Fibroblast of mammary gland (primary cell): ENCODE measurements around the gene UBAC1.

Source experiments
- DNase-seq: peaks from one replicate; pipeline ENCODE4 v3.0.0-alpha.2; 2010; ENCODE audit warnings: low read depth
- H3K4me3 ChIP-seq: 2 replicates; pipeline ENCODE4 v1.5.1; 2011; ENCODE audit warnings: low read depth, mild to moderate bottlenecking, low read length, moderate library complexity; ENCODE audit not compliant: control insufficient read depth
- TF ChIP-seq, protein P1 (sequence below): conservative IDR thresholded peaks from 2 replicates; pipeline ENCODE4 v1.5.1; 2011; ENCODE audit warnings: low read depth, low read length, inconsistent platforms; ENCODE audit not compliant: control insufficient read depth, insufficient read depth

The UBAC1 gene

DNA sequence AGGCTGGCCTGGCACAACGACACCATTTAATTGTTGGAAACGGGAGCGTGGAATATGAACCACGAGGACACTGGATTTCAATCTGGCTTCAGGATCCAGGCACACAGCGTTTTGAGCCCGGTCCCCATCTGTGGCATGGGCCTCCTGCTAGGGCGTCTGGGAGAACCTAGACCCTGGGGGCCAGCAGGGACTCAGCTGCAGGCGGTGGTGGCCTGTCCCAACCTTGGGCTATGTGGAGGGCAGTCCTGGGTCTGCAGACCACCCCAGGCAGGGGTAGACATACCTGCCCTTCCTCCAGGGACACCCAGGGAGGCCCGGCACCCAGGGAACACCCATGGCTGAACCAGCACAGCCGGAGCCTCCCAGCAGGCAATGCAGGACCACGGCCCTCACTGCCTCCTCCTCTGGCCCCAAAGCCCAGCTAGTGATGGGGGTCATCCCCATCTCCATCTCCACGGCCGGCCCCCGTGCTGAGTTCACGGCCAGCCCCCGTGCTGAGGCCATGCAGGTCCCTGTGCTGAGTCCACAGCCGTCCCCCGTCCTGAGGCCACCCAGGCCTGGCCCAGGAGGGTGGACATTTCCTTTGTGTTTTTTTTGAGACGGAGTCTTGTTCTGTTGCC, 18.5 kb upstream of the UBAC1 start:
- no peak for DNase-seq
- TF ChIP-seq, protein P1, sequence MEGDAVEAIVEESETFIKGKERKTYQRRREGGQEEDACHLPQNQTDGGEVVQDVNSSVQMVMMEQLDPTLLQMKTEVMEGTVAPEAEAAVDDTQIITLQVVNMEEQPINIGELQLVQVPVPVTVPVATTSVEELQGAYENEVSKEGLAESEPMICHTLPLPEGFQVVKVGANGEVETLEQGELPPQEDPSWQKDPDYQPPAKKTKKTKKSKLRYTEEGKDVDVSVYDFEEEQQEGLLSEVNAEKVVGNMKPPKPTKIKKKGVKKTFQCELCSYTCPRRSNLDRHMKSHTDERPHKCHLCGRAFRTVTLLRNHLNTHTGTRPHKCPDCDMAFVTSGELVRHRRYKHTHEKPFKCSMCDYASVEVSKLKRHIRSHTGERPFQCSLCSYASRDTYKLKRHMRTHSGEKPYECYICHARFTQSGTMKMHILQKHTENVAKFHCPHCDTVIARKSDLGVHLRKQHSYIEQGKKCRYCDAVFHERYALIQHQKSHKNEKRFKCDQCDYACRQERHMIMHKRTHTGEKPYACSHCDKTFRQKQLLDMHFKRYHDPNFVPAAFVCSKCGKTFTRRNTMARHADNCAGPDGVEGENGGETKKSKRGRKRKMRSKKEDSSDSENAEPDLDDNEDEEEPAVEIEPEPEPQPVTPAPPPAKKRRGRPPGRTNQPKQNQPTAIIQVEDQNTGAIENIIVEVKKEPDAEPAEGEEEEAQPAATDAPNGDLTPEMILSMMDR: no peak
- no peak overlapping the region for H3K4me3 ChIP-seq

DNA sequence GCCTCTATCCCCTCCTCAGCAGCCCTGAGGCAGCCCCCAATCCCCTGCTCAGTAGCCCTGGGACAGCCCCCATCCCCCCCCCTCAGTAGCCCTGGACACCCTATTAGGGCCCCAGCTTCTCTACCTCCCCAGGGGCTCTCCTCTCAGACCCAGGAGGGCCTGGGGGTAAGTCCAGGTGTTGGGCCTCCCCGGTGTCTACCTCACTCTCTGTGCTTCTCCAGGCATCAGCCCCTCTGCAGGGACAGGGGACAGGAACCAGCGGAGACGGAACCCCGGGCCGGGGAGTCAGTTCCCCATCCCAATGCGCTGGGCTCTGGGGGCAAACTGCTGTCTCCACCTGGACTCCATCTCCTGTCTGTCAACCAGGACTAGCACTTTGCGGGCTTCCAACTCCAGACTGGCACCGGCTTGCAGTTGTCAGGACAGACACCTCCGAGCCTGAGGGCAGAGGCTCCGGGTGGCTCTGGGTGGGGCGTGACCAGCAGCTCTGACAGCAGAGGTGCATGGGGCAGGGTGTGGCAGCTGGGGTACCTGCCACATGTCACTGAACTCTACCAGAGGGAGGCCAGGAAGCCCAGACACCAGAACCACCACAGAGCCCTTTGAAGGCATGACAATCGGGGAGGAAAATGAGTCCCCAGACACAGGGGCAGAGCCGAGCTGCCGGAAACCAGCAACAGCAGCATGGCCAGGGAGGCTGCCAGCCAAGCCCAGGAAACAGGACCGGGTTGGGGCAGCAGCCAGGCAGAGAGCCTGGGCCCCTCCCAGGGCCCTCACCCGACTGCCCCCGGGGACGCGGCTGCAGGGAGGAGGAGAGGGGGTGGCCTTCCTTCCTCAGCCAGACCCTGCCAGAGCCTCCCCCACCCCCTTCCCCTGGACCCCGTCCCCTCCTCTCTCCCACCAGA, 17.7 kb upstream of the UBAC1 start:
- no peak for DNase-seq
- TF ChIP-seq, protein P1: no peak
- H3K4me3 ChIP-seq: no peak overlapping the region

DNA sequence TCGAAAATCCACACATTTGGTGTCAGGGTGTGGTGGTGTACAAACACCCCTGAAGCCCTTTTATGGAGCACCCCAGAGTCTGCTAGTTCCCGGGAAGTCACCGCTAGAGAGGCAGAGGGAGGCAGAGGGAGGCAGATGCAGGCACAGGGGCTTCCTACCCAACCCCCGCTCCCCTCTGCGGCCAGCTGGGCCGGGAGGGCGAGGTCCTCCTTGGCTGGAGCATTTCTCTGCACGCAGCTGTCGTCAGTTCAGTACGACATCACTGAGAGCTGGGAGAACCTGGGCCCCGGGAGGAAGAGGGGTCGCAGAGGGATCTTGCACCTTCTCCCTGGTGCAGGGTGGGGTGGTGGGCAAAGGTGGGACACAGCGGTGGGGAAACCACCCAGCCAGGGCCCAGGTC, 15.8 kb upstream of the UBAC1 start:
- DNase-seq: no peak
- TF ChIP-seq, protein P1: no peak
- no peak overlapping the region for H3K4me3 ChIP-seq

DNA sequence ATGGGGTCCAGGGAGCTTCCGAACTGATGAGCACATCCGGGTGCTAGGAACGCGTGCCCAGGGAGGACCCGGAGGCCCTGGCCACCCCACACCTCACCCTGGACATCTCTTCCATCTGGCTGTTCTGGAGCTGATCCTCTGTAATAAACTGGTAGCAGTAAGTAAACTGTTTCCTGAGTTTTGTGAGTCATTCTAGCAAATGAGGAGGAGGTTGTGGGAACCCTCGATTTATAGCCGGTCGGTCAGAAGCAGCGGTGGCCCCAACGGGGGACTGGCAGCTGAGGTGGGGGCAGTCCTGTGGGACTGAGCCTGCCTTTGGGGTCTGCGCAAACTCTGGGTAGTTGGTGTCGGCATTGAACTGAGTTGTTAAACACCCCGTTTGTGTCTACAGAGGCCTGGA, 15.4 kb upstream of the UBAC1 start:
- DNase-seq: no peak
- TF ChIP-seq, protein P1: no peak
- no peak overlapping the region for H3K4me3 ChIP-seq

DNA sequence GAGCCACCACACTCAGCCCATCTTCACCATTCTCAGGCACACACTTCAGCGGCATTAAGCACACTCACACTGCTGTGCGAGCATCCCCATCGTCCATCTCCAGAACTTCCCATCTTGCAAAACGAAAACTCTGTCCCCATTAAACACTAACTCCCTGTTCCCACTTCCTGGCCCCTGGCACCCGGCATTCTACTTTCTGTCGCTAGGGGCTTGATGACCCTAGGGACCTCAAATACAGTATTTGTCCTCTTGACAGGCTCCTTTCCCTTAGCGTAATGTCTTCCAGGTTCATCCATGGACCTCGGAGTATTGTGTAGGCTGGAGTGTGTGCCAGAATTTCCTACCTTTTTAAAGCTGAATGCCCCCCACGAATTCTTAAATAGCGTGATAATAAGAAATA, 14.7 kb upstream of the UBAC1 start:
- TF ChIP-seq, protein P1: no peak
- no peak for DNase-seq

DNA sequence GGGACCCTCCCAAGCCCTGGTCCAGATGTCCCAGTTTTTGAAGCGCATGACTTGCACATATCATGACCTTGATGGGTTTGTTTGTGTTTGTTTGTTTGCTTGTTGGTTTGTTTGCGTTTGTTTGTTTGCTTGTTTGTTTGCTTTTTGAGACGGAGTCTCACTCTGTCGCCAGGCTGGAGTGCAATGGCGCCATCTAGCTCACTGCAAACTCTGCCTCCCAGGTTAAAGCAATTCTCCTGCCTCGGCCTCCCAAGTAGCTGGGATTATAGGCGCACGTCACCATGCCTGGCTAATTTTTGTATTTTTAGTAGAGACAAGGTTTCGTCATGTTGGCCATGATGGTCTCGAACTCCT, 13.0 kb upstream of the UBAC1 start:
- no peak overlapping the region for H3K4me3 ChIP-seq
- TF ChIP-seq, protein P1: peak; percentile 9
- DNase-seq: no peak

More for the DNA sequence above, 14.7 kb upstream of the UBAC1 start:
- H3K4me3 ChIP-seq: no peak overlapping the region
